IMR-90 (cell line): ENCODE results near the gene FGF19. TPM values are rescaled to one million over a fixed set of nuclear protein-coding genes. Genes with fewer than 3 reads are reported as not detected.
A peak's percentile ranks its signal among the peaks of the same experiment; 100 is the strongest.

ENCODE experiments used
- ATAC-seq: fragments of 200-7000 bp; cut with Tn5 transposase; 2 replicates; pipeline ENCODE4 v1.9.1; 2020; ENCODE audit warnings: low read depth, mild to moderate bottlenecking, moderate library complexity
- BruUV-seq: library from RNA; stranded (reverse); fragments of 400-500 nt; replicated peaks from 2 replicates; lab custom pipeline; 2021; lab: Mats Ljungman, UMichigan
- CTCF ChIA-PET: fragments of 300-600 bp; formaldehyde crosslinking; extraction: SDS; loops from one replicate; lab custom pipeline; 2021; ENCODE audit warnings: antibody characterized with exemption; lab: Yijun Ruan, JAX
- POLR2A ChIA-PET: fragments of 300-600 bp; sonication (Branson Sonifier 250); formaldehyde crosslinking; loops from one replicate; lab custom pipeline; 2022; ENCODE audit warnings: antibody characterized with exemption; ENCODE audit not compliant: unreplicated experiment; lab: Charles Lee
- DNase-seq: peaks from one replicate; pipeline ENCODE4 v3.0.0; 2013
- H2AFZ ChIP-seq: replicated peaks from 2 replicates; pipeline ENCODE3; 2013; ENCODE audit warnings: low read length, mild to moderate bottlenecking; ENCODE audit not compliant: poor library complexity
- H2AK5ac ChIP-seq: 2 replicates; pipeline ENCODE4 v1.6.1; 2013; ENCODE audit warnings: low read depth, low read length, inconsistent platforms
- H2AK9ac ChIP-seq: replicated peaks from 2 replicates; pipeline ENCODE3; 2013; ENCODE audit warnings: mild to moderate bottlenecking, low read depth, low read length, moderate library complexity; ENCODE audit not compliant: poor library complexity
- H2BK120ac ChIP-seq: 2 replicates; pipeline ENCODE4 v1.6.1; 2013; ENCODE audit warnings: low read depth, low read length, inconsistent platforms
- H2BK15ac ChIP-seq: 3 replicates; pipeline ENCODE4 v1.6.1; 2013; ENCODE audit warnings: low read depth, low read length, inconsistent platforms
- H2BK20ac ChIP-seq: 2 replicates; pipeline ENCODE4 v1.6.1; 2013; ENCODE audit warnings: low read depth, mild to moderate bottlenecking, inconsistent platforms, low read length, moderate library complexity
- H2BK5ac ChIP-seq: 2 replicates; pipeline ENCODE4 v1.6.1; 2013; ENCODE audit warnings: mild to moderate bottlenecking, low read depth, low read length, inconsistent platforms; ENCODE audit not compliant: poor library complexity, severe bottlenecking
- H3K14ac ChIP-seq: replicated peaks from 2 replicates; pipeline ENCODE4 v1.6.1; 2013; ENCODE audit warnings: low read depth, low read length, inconsistent platforms
- H3K18ac ChIP-seq: 2 replicates; pipeline ENCODE4 v1.6.1; 2013; ENCODE audit warnings: low read depth, low read length, control low read depth
- H3K23ac ChIP-seq: 2 replicates; pipeline ENCODE4 v1.6.1; 2013; ENCODE audit warnings: low read depth, low read length, inconsistent platforms
- H3K27ac ChIP-seq: 2 replicates; pipeline ENCODE4 v1.5.1; 2013; ENCODE audit warnings: mild to moderate bottlenecking, control low read depth, low read length; ENCODE audit not compliant: insufficient read depth
- H3K27me3 ChIP-seq: 2 replicates; pipeline ENCODE4 v1.6.1; 2013; ENCODE audit warnings: low read length; ENCODE audit not compliant: control insufficient read depth, insufficient read depth
- H3K36me3 ChIP-seq: 2 replicates; pipeline ENCODE4 v1.6.1; 2013; ENCODE audit warnings: low read length, mixed read lengths; ENCODE audit not compliant: control insufficient read depth, insufficient read depth
- H3K4ac ChIP-seq: 2 replicates; pipeline ENCODE4 v1.6.1; 2013; ENCODE audit warnings: low read depth, low read length, inconsistent platforms
- H3K4me1 ChIP-seq: 2 replicates; pipeline ENCODE4 v1.6.1; 2013; ENCODE audit warnings: low read length, mixed read lengths; ENCODE audit not compliant: control insufficient read depth, insufficient read depth
- H3K4me2 ChIP-seq: 2 replicates; pipeline ENCODE4 v1.6.1; 2013; ENCODE audit warnings: low read depth, mild to moderate bottlenecking, control low read depth, low read length, moderate library complexity
- H3K4me3 ChIP-seq: 2 replicates; pipeline ENCODE4 v1.5.1; 2013; ENCODE audit warnings: low read depth, mild to moderate bottlenecking, control low read depth, low read length, moderate library complexity; ENCODE audit not compliant: insufficient read depth
- H3K56ac ChIP-seq: 2 replicates; pipeline ENCODE4 v1.6.1; 2013; ENCODE audit warnings: low read length, inconsistent platforms; ENCODE audit not compliant: insufficient read depth; ENCODE audit errors: extremely low read depth
- H3K79me1 ChIP-seq, 2 experiments: 2 replicates each; pipeline ENCODE4 v1.6.1; 2013; ENCODE audit warnings: low read length in 2 of 2, inconsistent platforms in 1 of 2, low read depth in 1 of 2
- H3K9ac ChIP-seq: 2 replicates; pipeline ENCODE4 v1.6.1; 2013; ENCODE audit warnings: low read depth, low read length, control low read depth
- H3K9me1 ChIP-seq: 2 replicates; pipeline ENCODE4 v1.6.1; 2013; ENCODE audit warnings: low read length, inconsistent platforms; ENCODE audit not compliant: insufficient read depth
- H3K9me3 ChIP-seq: 2 replicates; pipeline ENCODE4 v1.6.1; 2013; ENCODE audit warnings: low read length; ENCODE audit not compliant: control insufficient read depth, insufficient read depth
- H4K20me1 ChIP-seq: 2 replicates; pipeline ENCODE4 v1.6.1; 2013; ENCODE audit warnings: low read length, inconsistent platforms; ENCODE audit not compliant: insufficient read depth
- H4K5ac ChIP-seq: 2 replicates; pipeline ENCODE4 v1.6.1; 2013; ENCODE audit warnings: mild to moderate bottlenecking, low read depth, low read length, control low read depth
- H4K8ac ChIP-seq, 2 experiments: 2 replicates each; pipeline ENCODE4 v1.6.1; 2013; ENCODE audit warnings: low read depth in 2 of 2, low read length in 2 of 2, control low read depth in 1 of 2, inconsistent platforms in 1 of 2
- H4K91ac ChIP-seq: 2 replicates; pipeline ENCODE4 v1.6.1; 2013; ENCODE audit warnings: low read depth, low read length, inconsistent platforms; ENCODE audit not compliant: insufficient read depth
- BHLHE40 ChIP-seq: fragments of 150-350 bp; IDR thresholded peaks from 2 replicates; pipeline ENCODE4 v1.6.1; 2016; ENCODE audit warnings: mild to moderate bottlenecking, low read depth, low read length
- CEBPB ChIP-seq: IDR thresholded peaks from 2 replicates; pipeline ENCODE4 v1.6.1; 2012; ENCODE audit warnings: low read depth, low read length, improper control_type of control experiment
- CHD1 ChIP-seq: IDR thresholded peaks from 2 replicates; pipeline ENCODE4 v1.6.1; 2012; ENCODE audit warnings: low read depth, low read length, improper control_type of control experiment
- CTCF ChIP-seq: conservative IDR thresholded peaks from 2 replicates; pipeline ENCODE4 v1.5.1; 2012; ENCODE audit warnings: mild to moderate bottlenecking, low read depth, low read length, improper control_type of control experiment
- ELK1 ChIP-seq: fragments of 150-350 bp; IDR thresholded peaks from 2 replicates; pipeline ENCODE4 v1.6.1; 2016; ENCODE audit warnings: low read depth, mild to moderate bottlenecking, low read length, moderate library complexity, borderline replicate concordance
- FOS ChIP-seq: fragments of 150-350 bp; IDR thresholded peaks from 2 replicates; pipeline ENCODE4 v1.6.1; 2016; ENCODE audit warnings: low read depth, low read length
- MAFK ChIP-seq: IDR thresholded peaks from 2 replicates; pipeline ENCODE4 v1.6.1; 2012; ENCODE audit warnings: low read depth, low read length, improper control_type of control experiment
- MXI1 ChIP-seq: IDR thresholded peaks from 2 replicates; pipeline ENCODE4 v1.6.1; 2012; ENCODE audit warnings: low read depth, mild to moderate bottlenecking, low read length, moderate library complexity, borderline replicate concordance
- NFE2L2 ChIP-seq: fragments of 150-350 bp; IDR thresholded peaks from 2 replicates; pipeline ENCODE4 v1.6.1; 2016; ENCODE audit warnings: low read depth, mild to moderate bottlenecking, low read length
- POLR2A ChIP-seq: IDR thresholded peaks from 2 replicates; pipeline ENCODE4 v1.6.1; 2012; ENCODE audit warnings: mild to moderate bottlenecking, low read depth, low read length
- RAD21 ChIP-seq: IDR thresholded peaks from 2 replicates; pipeline ENCODE4 v1.6.1; 2012; ENCODE audit warnings: low read length, improper control_type of control experiment
- RCOR1 ChIP-seq: IDR thresholded peaks from 2 replicates; pipeline ENCODE4 v1.6.1; 2012; ENCODE audit warnings: mild to moderate bottlenecking, low read length, improper control_type of control experiment; ENCODE audit not compliant: insufficient replicate concordance
- RFX5 ChIP-seq: IDR thresholded peaks from 2 replicates; pipeline ENCODE4 v1.8.0; 2012; ENCODE audit warnings: low read depth, mild to moderate bottlenecking, low read length, moderate library complexity
- WGBS, 2 experiments: methylation state at CpG; one replicate each; pipeline versions ENCODE4 v1.1.5 to v1.1.7; 2013; ENCODE audit warnings: missing lambda C conversion rate in 2 of 2; ENCODE audit not compliant: insufficient read length in 1 of 2; ENCODE audit errors: extremely low coverage in 2 of 2; 5-methylcytosine and 5-hydroxymethylcytosine counted together
- dilution Hi-C: fragments of 300-500 bp; cut with HindIII; formaldehyde crosslinking; loops from one replicate; pipeline ENCODE4 v1.14.3; 2018; ENCODE audit warnings: low sequenced_read_pairs; ENCODE audit not compliant: unreplicated experiment
- in situ Hi-C: fragments of 300-500 bp; cut with MboI; formaldehyde crosslinking; loops from 3 replicates; pipeline ENCODE4 v1.14.3; 2019; ENCODE audit warnings: low sequenced_read_pairs, inconsistent platforms, mixed read lengths
- intact Hi-C: fragments of 100-400 bp; cut with micrococcal nuclease; formaldehyde crosslinking; loops from 2 replicates; pipeline ENCODE4 v1.10.0; 2022
- polyA plus RNA-seq, 3 experiments: library from polyadenylated mRNA; depleted of rRNA; stranded (reverse); fragments of >200 nt; gene quantifications; 2 replicates each; pipeline ENCODE4 v1.2.3, GENCODE V29; 2012; ENCODE audit warnings: low replicate concordance in 1 of 3
- total RNA-seq: library from RNA; depleted of rRNA; stranded (reverse); fragments of >200 nt; gene quantifications from 2 replicates; pipeline ENCODE4 v1.2.3, GENCODE V29; 2012
- TF ChIP-seq, protein P1 (sequence below): fragments of 150-350 bp; IDR thresholded peaks from 2 replicates; pipeline ENCODE4 v1.6.1; 2017; ENCODE audit warnings: mild to moderate bottlenecking, antibody characterized with exemption, low read length, low read depth

FGF19 gene
- total and polyA plus RNA-seq, 2 of the 4 experiments (the other 2 are of a cell fraction): not detected

- no peak overlapping the region for H3K4ac ChIP-seq
- H3K9me3 ChIP-seq: no peaks in the 10 kb centered on the region
- in situ Hi-C loops (loop anchor here (25.0 kb wide), 2 partner anchors 727 to 1052 kb away; no protein-coding TSS in a partner anchor), dilution Hi-C loops (no loop called here), intact Hi-C loops (no loop called here)
- peaks cover 15 to 39% of the 10 kb centered on the region in 2 experiments for H3K79me1 ChIP-seq
- no peaks in the 10 kb centered on the region for H3K27me3 ChIP-seq
- peak overlapping the region; percentile 24 for H2AK9ac ChIP-seq
- DNase-seq (no peak), ATAC-seq (no peak)
- no peak overlapping the region for H3K14ac ChIP-seq
- BruUV-seq: no TSS peak
- no peak overlapping the region for H3K27ac ChIP-seq
- H3K4me2 ChIP-seq: no peak overlapping the region
- peaks cover 4% of the 10 kb centered on the region; the same call in 1 of the 2 replicates for H4K20me1 ChIP-seq
- H3K56ac ChIP-seq: no peak overlapping the region
- no peak overlapping the region for H4K91ac ChIP-seq
- H3K9me1 ChIP-seq: no peaks in the 10 kb centered on the region
- H2BK20ac ChIP-seq: no peak overlapping the region
- H3K18ac ChIP-seq: no peak overlapping the region
- TF ChIP-seq FOS: no peak
- TF ChIP-seq NFE2L2: no peak
- no peak for TF ChIP-seq MAFK
- TF ChIP-seq CEBPB: no peak
- no peak for TF ChIP-seq MXI1
- no peak for TF ChIP-seq CHD1
- TF ChIP-seq, protein P1, sequence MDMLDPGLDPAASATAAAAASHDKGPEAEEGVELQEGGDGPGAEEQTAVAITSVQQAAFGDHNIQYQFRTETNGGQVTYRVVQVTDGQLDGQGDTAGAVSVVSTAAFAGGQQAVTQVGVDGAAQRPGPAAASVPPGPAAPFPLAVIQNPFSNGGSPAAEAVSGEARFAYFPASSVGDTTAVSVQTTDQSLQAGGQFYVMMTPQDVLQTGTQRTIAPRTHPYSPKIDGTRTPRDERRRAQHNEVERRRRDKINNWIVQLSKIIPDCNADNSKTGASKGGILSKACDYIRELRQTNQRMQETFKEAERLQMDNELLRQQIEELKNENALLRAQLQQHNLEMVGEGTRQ: no peak
- no peak for TF ChIP-seq BHLHE40
- no peak for TF ChIP-seq RCOR1
- TF ChIP-seq ELK1: no peak
- no peak for TF ChIP-seq CTCF
- no peak for TF ChIP-seq RFX5
- TF ChIP-seq RAD21: no peak
- TF ChIP-seq POLR2A: no peak
- H3K9ac ChIP-seq: no peak overlapping the region
- H2AK5ac ChIP-seq: no peak overlapping the region
- no peak overlapping the region for H2BK5ac ChIP-seq
- no peak overlapping the region for H3K23ac ChIP-seq
- CTCF ChIA-PET: no interaction called here
- no peak overlapping the region for H4K5ac ChIP-seq
- peak overlapping the region; percentile 28 for H2AFZ ChIP-seq
- no peak overlapping the region for H2BK15ac ChIP-seq
- WGBS, 2 experiments: 99% methylated on average over 12 of the region's 17 CpGs; no CpG with 5 or more reads in 1 of the 2 experiments
- H3K4me3 ChIP-seq: no peak overlapping the region
- peaks cover 34% of the 10 kb centered on the region for H3K36me3 ChIP-seq
- H3K4me1 ChIP-seq: peaks cover 2% of the 10 kb centered on the region; the same call in 1 of the 2 replicates
- POLR2A ChIA-PET: no interaction called here
- H2BK120ac ChIP-seq: no peak overlapping the region
- H4K8ac ChIP-seq: no peak overlapping the region
Measured at GRCh38 chr11:69664103-69664775, 39.6 kb downstream of the FGF19 start.
